ENCODE data around the gene FEN1. TPM values are rescaled to one million over a fixed set of nuclear protein-coding genes. Genes with fewer than 3 reads are reported as not detected.

FEN1 gene
- total RNA-seq, 1 donor, result 43.3 TPM

GRCh38 chr11:61760946-61761345, 31.8 kb upstream of the FEN1 start:
- TF ChIP-seq, protein P1, sequence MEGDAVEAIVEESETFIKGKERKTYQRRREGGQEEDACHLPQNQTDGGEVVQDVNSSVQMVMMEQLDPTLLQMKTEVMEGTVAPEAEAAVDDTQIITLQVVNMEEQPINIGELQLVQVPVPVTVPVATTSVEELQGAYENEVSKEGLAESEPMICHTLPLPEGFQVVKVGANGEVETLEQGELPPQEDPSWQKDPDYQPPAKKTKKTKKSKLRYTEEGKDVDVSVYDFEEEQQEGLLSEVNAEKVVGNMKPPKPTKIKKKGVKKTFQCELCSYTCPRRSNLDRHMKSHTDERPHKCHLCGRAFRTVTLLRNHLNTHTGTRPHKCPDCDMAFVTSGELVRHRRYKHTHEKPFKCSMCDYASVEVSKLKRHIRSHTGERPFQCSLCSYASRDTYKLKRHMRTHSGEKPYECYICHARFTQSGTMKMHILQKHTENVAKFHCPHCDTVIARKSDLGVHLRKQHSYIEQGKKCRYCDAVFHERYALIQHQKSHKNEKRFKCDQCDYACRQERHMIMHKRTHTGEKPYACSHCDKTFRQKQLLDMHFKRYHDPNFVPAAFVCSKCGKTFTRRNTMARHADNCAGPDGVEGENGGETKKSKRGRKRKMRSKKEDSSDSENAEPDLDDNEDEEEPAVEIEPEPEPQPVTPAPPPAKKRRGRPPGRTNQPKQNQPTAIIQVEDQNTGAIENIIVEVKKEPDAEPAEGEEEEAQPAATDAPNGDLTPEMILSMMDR (IDR thresholded peaks at IDR 0.05; ENCODE audit: insufficient read depth, low read length), result no peak
- no peak for DNase-seq (ENCODE audit: low read depth)
- no peak overlapping the region for H3K4me3 ChIP-seq (ENCODE audit: low read depth, low read length)

GRCh38 chr11:61761440-61762222, 31.1 kb upstream of the FEN1 start:
- no peak overlapping the region for H3K4me3 ChIP-seq (ENCODE audit: low read depth, low read length)
- DNase-seq (ENCODE audit: low read depth), result no peak
- TF ChIP-seq, protein P1 (IDR thresholded peaks at IDR 0.05; ENCODE audit: insufficient read depth, low read length), result no peak

DNA sequence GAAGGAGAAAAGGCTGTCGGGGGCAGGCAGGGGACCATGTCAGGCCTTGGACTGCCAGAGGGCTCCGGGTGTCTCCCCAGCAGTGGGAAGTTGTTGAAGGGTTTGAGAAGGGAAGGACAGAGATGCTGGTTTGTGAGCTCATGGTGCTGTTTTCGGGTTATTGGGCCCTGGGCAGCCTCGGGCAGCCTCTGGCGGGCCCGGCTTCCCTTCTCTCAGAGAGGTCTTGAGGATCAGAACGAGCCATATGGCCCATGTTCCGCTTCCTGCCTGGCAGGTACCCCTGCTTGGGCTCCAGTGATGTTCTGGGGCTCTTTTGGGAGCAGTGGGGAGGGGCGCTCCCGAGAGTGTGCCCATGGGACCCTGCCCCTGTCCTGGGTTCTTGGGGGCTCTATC, 30.5 kb upstream of the FEN1 start:
- H3K4me3 ChIP-seq (ENCODE audit: low read depth, low read length), result no peak overlapping the region
- no peak for DNase-seq (ENCODE audit: low read depth)
- TF ChIP-seq, protein P1 (IDR thresholded peaks at IDR 0.05; ENCODE audit: insufficient read depth, low read length), result no peak

DNA sequence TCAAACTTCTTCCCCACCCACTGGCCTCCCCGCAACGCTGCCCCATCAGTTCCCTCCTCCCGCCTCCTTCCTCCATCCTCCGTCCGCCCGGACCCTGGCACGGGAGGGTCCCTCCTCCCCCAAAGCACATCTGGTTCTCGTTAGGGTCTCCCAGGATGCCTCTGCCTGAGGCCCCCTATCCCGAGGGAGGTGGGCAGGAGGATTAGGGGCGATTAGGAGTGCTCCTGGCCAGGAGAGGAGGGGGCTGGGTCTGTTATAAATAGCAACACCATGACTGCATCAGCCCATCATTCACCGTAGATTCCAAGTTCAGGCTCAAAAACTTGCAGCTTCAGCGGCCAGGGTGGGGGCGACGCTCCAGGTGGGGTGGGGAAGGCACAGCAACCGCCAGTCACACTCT, 29.9 kb upstream of the FEN1 start:
- TF ChIP-seq, protein P1 (IDR thresholded peaks at IDR 0.05; ENCODE audit: insufficient read depth, low read length), result no peak
- no peak overlapping the region for H3K4me3 ChIP-seq (ENCODE audit: low read depth, low read length)
- no peak for DNase-seq (ENCODE audit: low read depth)

DNA sequence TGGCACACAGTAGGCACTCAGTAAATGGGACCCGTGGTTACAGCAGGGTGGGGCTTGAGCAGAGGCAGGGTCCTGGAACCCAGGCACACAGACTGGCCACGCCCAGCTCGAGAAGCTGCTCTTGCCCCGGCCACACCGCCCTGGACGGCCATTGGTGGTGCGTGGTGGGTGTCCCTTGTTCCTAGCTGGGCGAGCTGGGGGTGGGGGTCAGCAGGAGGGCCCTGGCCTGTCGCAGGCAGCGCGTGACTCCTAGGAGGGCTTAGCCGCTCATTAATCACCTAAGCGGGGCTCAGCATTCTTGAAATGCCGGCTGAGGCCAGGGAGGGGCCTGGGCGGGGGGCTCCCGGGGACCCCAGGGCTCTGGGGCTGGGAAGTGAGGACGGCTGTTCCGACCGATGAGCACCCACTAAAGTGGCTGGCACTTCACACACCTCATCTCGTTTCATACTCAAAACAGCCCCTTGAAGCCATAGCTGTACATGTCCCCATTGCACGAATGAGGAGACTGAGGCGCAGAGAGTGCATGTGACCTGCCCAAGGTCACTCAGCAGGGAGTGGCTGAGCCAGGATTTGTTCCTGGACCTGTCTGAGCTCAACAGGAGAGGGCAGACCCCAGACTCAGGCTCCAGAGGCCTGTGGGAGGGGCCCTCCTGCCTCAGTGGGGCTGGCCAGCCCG, 28.6 kb upstream of the FEN1 start:
- no peak overlapping the region for H3K4me3 ChIP-seq (ENCODE audit: low read depth, low read length)
- DNase-seq (ENCODE audit: low read depth), result no peak
- TF ChIP-seq, protein P1 (IDR thresholded peaks at IDR 0.05; ENCODE audit: insufficient read depth, low read length), result no peak

DNA sequence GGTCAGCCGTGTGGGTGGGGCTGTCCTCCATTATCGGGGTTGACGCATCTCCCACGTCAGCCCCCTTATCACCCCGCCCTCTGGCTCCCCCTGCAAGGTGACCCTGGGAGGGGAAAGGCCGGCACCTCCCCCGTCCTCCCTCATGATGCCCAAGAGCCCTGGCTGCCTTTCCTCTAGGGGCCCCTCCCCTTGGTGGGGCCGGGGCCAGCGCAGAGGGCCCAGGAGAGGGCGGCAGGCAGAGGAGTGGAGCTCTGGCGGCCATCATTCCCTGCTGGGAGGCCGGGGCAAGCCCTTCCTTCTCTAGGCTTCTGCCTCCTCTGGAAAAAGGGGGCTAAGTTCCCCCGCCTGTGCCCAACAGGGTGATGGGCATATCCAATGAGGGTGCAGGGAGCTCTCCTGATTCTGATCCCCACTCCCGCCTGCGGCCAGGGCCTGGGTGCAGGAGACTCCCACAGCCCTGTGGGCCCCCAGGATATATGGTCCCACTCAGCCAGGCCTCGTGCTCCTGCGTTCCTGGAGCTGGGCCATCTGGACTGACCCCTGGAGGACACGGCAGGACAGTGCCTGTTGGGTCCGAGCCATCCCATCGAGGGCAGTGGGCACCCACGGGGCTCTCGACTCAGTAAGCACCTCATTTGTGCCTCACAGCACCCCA, 28.0 kb upstream of the FEN1 start:
- TF ChIP-seq, protein P1 (IDR thresholded peaks at IDR 0.05; ENCODE audit: insufficient read depth, low read length), result no peak
- peak; percentile 16 for DNase-seq (ENCODE audit: low read depth)
- H3K4me3 ChIP-seq (ENCODE audit: low read depth, low read length), result no peak overlapping the region

Data from fibroblast of the aortic adventitia (primary cell).